Measurements from ENCODE around the gene TBCD. TPM values are rescaled to one million over a fixed set of nuclear protein-coding genes. Genes with fewer than 3 reads are reported as not detected.
A peak's percentile ranks its signal among the peaks of the same experiment; 100 is the strongest.

Gene TBCD
- total and polyA plus RNA-seq, 9 of the 15 experiments (the other 6 are each of a cell fraction or from before 2014, with no cell fraction given): 8.9 to 98.5 (median 28.0) TPM

- H3K4me1 ChIP-seq (replicated peaks in 1 of 2; ENCODE audit: control insufficient read depth in 2 of 2, insufficient read depth in 2 of 2, low read length in 2 of 2): peaks cover 0 to 3% of the 10 kb centered on the region in 2 experiments; a peak in 1 of 5 replicates
- H3K27me3 ChIP-seq (ENCODE audit: control insufficient read depth in 2 of 2, insufficient read depth in 2 of 2, low read length in 2 of 2): no peaks in the 10 kb centered on the region
- no peaks in the 10 kb centered on the region for H4K20me1 ChIP-seq (replicated peaks; ENCODE audit: control insufficient read depth, insufficient read depth, low read length)
- POLR2A ChIA-PET: interaction anchor here (0.7 kb wide), 1 partner anchor 1356 kb away, joined by 3 read pairs; no protein-coding TSS in a partner anchor
- no peak for FAIRE-seq
- H3K4me3 ChIP-seq: no peak overlapping the region
- H2AFZ ChIP-seq (ENCODE audit: low read depth, low read length): no peak overlapping the region
- peaks cover 66% of the 10 kb centered on the region for H3K36me3 ChIP-seq (ENCODE audit: control insufficient read depth, insufficient read depth, low read length)
- BruUV-seq (replicated peaks): no TSS peak
- no peak for DNase-seq (ENCODE audit: extremely low read depth in 1 of 4, low spot score in 3 of 4)
- H3K27ac ChIP-seq (ENCODE audit: extremely low read depth, low read depth, low read length): no peak overlapping the region; the same call in 2 of the 3 replicates
- intact Hi-C loops (cut with micrococcal nuclease) (no loop called here), in situ Hi-C loops (cut with MboI) (no loop called here)
- no peak for TF ChIP-seq CTBP1 (IDR thresholded peaks at IDR 0.05; ENCODE audit: borderline replicate concordance)
- peak; percentile 90 for TF ChIP-seq CEBPB (tag; IDR thresholded peaks at IDR 0.05)
- no peak for TF ChIP-seq CEBPG (CRISPR knock-in tag; IDR thresholded peaks at IDR 0.05)
- peak in 1 of 2 experiments; percentile 96; a peak in 3 of 4 replicates for TF ChIP-seq CEBPG (tag; conservative IDR thresholded peaks at IDR 0.05 in 1 of 2, IDR thresholded peaks at IDR 0.05 in 1 of 2)
- ATAC-seq: no peak
- no peaks in the 10 kb centered on the region for H3K79me2 ChIP-seq (ENCODE audit: control insufficient read depth, insufficient read depth, low read length)
- H3K9me1 ChIP-seq (ENCODE audit: control insufficient read depth, insufficient read depth, low read length): no peaks in the 10 kb centered on the region
- CTCF ChIA-PET (ENCODE audit: low intra/inter-chr PET ratio): no interaction called here
- WGBS (ENCODE audit: insufficient coverage, low coverage, missing lambda C conversion rate): 91% methylated on average over 13 of the region's 13 CpGs
- H3K4me2 ChIP-seq (ENCODE audit: insufficient read depth, low read length): no peak overlapping the region
- no peak overlapping the region for H3K9ac ChIP-seq (ENCODE audit: insufficient read depth in 1 of 2, low read depth in 2 of 2, low read length in 2 of 2)
- H3K9me3 ChIP-seq (replicated peaks; ENCODE audit: control insufficient read depth, insufficient read depth, low read depth, low read length): peaks cover 6% of the 10 kb centered on the region
Measured at GRCh38 chr17:82815790-82816305, 64.0 kb downstream of the TBCD start.

- FAIRE-seq (no peak), DNase-seq (ENCODE audit: extremely low read depth in 1 of 4, low spot score in 3 of 4) (no peak), ATAC-seq (peak; percentile 49; the same call in 2 of the 3 replicates)
- Histone ChIP-seq H4K20me1 (replicated peaks; ENCODE audit: control insufficient read depth, insufficient read depth, low read length) (no peaks in the 10 kb centered on the region), H3K9ac (ENCODE audit: insufficient read depth in 1 of 2, low read depth in 2 of 2, low read length in 2 of 2) (no peak overlapping the region), H2AFZ (ENCODE audit: low read depth, low read length) (no peak overlapping the region), H3K4me2 (ENCODE audit: insufficient read depth, low read length) (no peak overlapping the region), H3K4me3 (no peak overlapping the region), H3K27me3 (ENCODE audit: control insufficient read depth in 2 of 2, insufficient read depth in 2 of 2, low read length in 2 of 2) (no peaks in the 10 kb centered on the region), H3K9me1 (ENCODE audit: control insufficient read depth, insufficient read depth, low read length) (no peaks in the 10 kb centered on the region), H3K9me3 (replicated peaks; ENCODE audit: control insufficient read depth, insufficient read depth, low read depth, low read length) (peaks cover 6% of the 10 kb centered on the region), H3K27ac (ENCODE audit: extremely low read depth, low read depth, low read length) (no peak overlapping the region; the same call in 2 of the 3 replicates), H3K36me3 (ENCODE audit: control insufficient read depth, insufficient read depth, low read length) (peaks cover 61% of the 10 kb centered on the region), H3K4me1 (replicated peaks in 1 of 2; ENCODE audit: control insufficient read depth in 2 of 2, insufficient read depth in 2 of 2, low read length in 2 of 2) (peaks cover 0 to 3% of the 10 kb centered on the region in 2 experiments; a peak in 1 of 5 replicates), H3K79me2 (ENCODE audit: control insufficient read depth, insufficient read depth, low read length) (no peaks in the 10 kb centered on the region)
- POLR2A ChIA-PET: no interaction called here
- no TSS peak for BruUV-seq (replicated peaks)
- 79% methylated on average over 6 of the region's 7 CpGs for WGBS (ENCODE audit: insufficient coverage, low coverage, missing lambda C conversion rate)
- CTCF ChIA-PET (ENCODE audit: low intra/inter-chr PET ratio): no interaction called here
- intact Hi-C loops (cut with micrococcal nuclease): no loop called here
- in situ Hi-C loops (cut with MboI): no loop called here
- TF ChIP-seq, protein P1, sequence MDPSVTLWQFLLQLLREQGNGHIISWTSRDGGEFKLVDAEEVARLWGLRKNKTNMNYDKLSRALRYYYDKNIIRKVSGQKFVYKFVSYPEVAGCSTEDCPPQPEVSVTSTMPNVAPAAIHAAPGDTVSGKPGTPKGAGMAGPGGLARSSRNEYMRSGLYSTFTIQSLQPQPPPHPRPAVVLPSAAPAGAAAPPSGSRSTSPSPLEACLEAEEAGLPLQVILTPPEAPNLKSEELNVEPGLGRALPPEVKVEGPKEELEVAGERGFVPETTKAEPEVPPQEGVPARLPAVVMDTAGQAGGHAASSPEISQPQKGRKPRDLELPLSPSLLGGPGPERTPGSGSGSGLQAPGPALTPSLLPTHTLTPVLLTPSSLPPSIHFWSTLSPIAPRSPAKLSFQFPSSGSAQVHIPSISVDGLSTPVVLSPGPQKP (CRISPR knock-in tag; IDR thresholded peaks at IDR 0.05): no peak
- no peak for TF ChIP-seq SMAD3 (CRISPR knock-in tag; conservative IDR thresholded peaks at IDR 0.05)
- peak; percentile 75 for TF ChIP-seq CEBPG (CRISPR knock-in tag; IDR thresholded peaks at IDR 0.05)
- TF ChIP-seq CEBPG (tag; conservative IDR thresholded peaks at IDR 0.05 in 1 of 2, IDR thresholded peaks at IDR 0.05 in 1 of 2): peak in 1 of 2 experiments; percentile 53; a peak in 1 of 4 replicates
- TF ChIP-seq SMARCA5 (IDR thresholded peaks at IDR 0.05): 0 out of 2 replicates have a peak, but pooled peaks have one; percentile 17
- peak; percentile 52 to 55; a peak in 2 of 4 replicates for TF ChIP-seq TRIM24 (IDR thresholded peaks at IDR 0.05)
- TF ChIP-seq, protein P2, sequence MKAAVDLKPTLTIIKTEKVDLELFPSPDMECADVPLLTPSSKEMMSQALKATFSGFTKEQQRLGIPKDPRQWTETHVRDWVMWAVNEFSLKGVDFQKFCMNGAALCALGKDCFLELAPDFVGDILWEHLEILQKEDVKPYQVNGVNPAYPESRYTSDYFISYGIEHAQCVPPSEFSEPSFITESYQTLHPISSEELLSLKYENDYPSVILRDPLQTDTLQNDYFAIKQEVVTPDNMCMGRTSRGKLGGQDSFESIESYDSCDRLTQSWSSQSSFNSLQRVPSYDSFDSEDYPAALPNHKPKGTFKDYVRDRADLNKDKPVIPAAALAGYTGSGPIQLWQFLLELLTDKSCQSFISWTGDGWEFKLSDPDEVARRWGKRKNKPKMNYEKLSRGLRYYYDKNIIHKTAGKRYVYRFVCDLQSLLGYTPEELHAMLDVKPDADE (conservative IDR thresholded peaks at IDR 0.05; ENCODE audit: control insufficient read depth, low read depth, low read length): no peak
- TF ChIP-seq ZFP36 (IDR thresholded peaks at IDR 0.05; ENCODE audit: low read depth, low read length, partially characterized antibody): peak; percentile 61
- TF ChIP-seq SIRT6 (IDR thresholded peaks at IDR 0.05; ENCODE audit: low read depth, low read length): no peak
- TF ChIP-seq, protein P3, sequence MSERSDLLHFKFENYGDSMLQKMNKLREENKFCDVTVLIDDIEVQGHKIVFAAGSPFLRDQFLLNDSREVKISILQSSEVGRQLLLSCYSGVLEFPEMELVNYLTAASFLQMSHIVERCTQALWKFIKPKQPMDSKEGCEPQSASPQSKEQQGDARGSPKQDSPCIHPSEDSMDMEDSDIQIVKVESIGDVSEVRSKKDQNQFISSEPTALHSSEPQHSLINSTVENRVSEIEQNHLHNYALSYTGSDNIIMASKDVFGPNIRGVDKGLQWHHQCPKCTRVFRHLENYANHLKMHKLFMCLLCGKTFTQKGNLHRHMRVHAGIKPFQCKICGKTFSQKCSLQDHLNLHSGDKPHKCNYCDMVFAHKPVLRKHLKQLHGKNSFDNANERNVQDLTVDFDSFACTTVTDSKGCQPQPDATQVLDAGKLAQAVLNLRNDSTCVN (CRISPR knock-in tag; IDR thresholded peaks at IDR 0.05): no peak
Measured at GRCh38 chr17:82816358-82816757, 64.5 kb downstream of the TBCD start.
